RWPE2 (cell line): ENCODE results near the gene AMY2B.
"Not testable (repeated sequence)": the region's sequence is repeated elsewhere in the genome, so short reads cannot be mapped to it uniquely, and the experiment has no call there.

Experiments used
- ATAC-seq: fragments of 200-7000 bp; cut with Tn5 transposase; 3 replicates; pipeline ENCODE4 v1.9.1; 2021; ENCODE audit warnings: low read depth
- DNase-seq: peaks from one replicate; pipeline ENCODE4 v3.0.0-alpha.2; 2020; ENCODE audit warnings: low spot score
- H3K27ac ChIP-seq: fragments of 450-650 bp; 2 replicates; pipeline ENCODE4 v1.5.1; 2017; ENCODE audit warnings: mild to moderate bottlenecking; ENCODE audit not compliant: poor library complexity, severe bottlenecking
- H3K27me3 ChIP-seq: fragments of 250-450 bp; sonication (Bioruptor Pico); 2 replicates; pipeline ENCODE4 v1.5.1; 2021; ENCODE audit warnings: mild to moderate bottlenecking, moderate library complexity; ENCODE audit not compliant: insufficient read depth, poor library complexity, severe bottlenecking
- H3K36me3 ChIP-seq: fragments of 250-450 bp; sonication (Bioruptor Pico); 2 replicates; pipeline ENCODE4 v1.5.1; 2020; ENCODE audit warnings: low read depth, mild to moderate bottlenecking, moderate library complexity
- H3K4me1 ChIP-seq: fragments of 250-450 bp; sonication (Bioruptor Pico); 2 replicates; pipeline ENCODE4 v1.5.1; 2021; ENCODE audit warnings: mild to moderate bottlenecking, moderate library complexity; ENCODE audit not compliant: insufficient read depth, poor library complexity, severe bottlenecking
- H3K4me3 ChIP-seq: fragments of 250-450 bp; sonication (Bioruptor Pico); 2 replicates; pipeline ENCODE4 v1.5.1; 2021; ENCODE audit warnings: mild to moderate bottlenecking, moderate library complexity; ENCODE audit not compliant: severe bottlenecking
- H3K9me3 ChIP-seq: fragments of 250-450 bp; sonication (Bioruptor Pico); 2 replicates; pipeline ENCODE4 v1.5.1; 2021; ENCODE audit warnings: mild to moderate bottlenecking, moderate library complexity; ENCODE audit not compliant: severe bottlenecking
- CTCF ChIP-seq: fragments of 450-650 bp; IDR thresholded peaks from one replicate; pipeline ENCODE4 v1.5.1; 2017; ENCODE audit warnings: mild to moderate bottlenecking, moderate library complexity; ENCODE audit not compliant: poor library complexity, severe bottlenecking

Gene AMY2B

GRCh38 chr1:103616362-103616761, 45.0 kb downstream of the AMY2B start:
- Histone ChIP-seq H3K4me3 (no peak overlapping the region), H3K27me3 (no peaks in the 10 kb centered on the region), H3K27ac (no peak overlapping the region), H3K4me1 (no peaks in the 10 kb centered on the region), H3K9me3 (no peaks in the 10 kb centered on the region), H3K36me3 (no peaks in the 10 kb centered on the region)
- no peak for TF ChIP-seq CTCF
- DNase-seq (no peak), ATAC-seq (no peak)

GRCh38 chr1:103616994-103617477, 45.6 kb downstream of the AMY2B start, which contains the start of gene AMY2A:
AMY2A (plus strand) TSS chr1:103617427; CDS start chr1:103617441, 14 bp downstream.
- H3K27me3 ChIP-seq, H3K27ac ChIP-seq, H3K4me3 ChIP-seq, H3K36me3 ChIP-seq, ATAC-seq, H3K4me1 ChIP-seq, DNase-seq, H3K9me3 ChIP-seq: not testable (repeated sequence)

- not testable (repeated sequence) for H3K27ac ChIP-seq, ATAC-seq, H3K4me3 ChIP-seq, H3K9me3 ChIP-seq, DNase-seq, H3K4me1 ChIP-seq, H3K36me3 ChIP-seq, H3K27me3 ChIP-seq
Observed at GRCh38 chr1:103627436-103627835, 56.0 kb downstream of the AMY2B start.
